GM19455 (cell line): ENCODE measurements around the gene EPS8.

Experiments used
- ATAC-seq: cut with Tn5 transposase; IDR thresholded peaks from one replicate; pipeline ENCODE4 v1.9.1; 2021; ENCODE audit not compliant: unreplicated experiment

The EPS8 gene

DNA sequence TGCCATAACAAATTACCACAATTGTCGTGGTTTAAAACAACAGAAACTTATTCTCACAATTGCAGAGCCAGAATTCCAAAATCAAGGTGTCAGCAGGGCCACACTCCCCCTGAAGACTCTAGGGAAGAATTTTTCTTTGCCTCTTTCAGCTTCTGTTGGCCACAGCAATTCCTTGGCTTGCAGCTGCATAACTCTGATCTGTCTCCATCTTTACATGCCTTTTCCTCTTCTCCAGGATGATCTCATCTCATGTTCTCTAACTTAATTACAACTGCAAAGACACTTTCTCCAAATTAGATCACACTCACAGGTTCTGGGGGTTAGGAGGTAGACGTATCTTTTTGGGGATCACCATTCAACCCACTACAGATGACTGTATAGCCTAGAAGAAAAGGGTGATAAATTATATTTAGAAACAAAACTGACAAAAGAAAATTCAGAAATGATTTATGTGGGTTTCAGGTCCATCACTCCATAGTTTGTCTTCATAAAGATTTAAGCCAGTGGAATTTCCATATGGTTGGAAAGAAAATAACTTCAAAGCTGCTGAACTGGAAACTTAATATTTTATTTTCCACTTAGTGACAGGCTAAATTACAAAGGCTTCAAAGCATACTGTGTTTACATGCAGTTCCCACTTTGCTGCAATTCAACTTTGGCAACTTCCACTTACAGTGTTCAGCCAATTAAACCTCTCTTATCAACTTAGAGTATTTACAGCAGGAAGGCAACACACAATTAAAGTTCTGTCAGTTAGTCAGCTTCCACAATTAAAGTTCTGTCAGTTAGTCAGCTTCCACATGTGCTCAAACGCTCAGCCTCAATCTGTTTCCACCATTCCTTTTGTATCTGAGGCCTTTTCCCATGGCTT lies 213.3 kb downstream of the EPS8 start:
- ATAC-seq = no peak

DNA sequence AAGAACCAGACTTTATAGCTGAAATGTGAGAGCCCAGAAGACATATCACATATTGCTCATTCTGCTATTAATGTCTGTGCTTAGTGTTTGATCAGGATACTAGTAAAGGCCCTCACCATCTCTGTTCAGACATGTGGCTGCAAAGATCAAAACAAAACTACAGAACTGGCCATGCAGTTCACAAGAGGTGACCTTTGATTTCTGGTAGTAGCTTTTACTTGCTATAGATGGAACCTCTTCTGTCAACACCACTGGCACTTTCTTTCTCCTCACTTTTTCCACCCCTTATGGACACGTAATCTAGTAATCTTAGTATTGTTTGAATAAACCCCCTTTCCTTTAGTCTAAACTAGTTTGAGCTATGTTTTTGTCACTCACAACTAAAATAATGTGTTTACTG lies 214.8 kb downstream of the EPS8 start:
- no peak for ATAC-seq
